Endothelial cell of umbilical vein (primary cell): ENCODE data around the gene ADPGK. TPM values are rescaled to one million over a fixed set of nuclear protein-coding genes. Genes with fewer than 3 reads are reported as not detected.
"Not testable (repeated sequence)": the region's sequence is repeated elsewhere in the genome, so short reads cannot be mapped to it uniquely, and the experiment has no call there.

Experiments used
- BruUV-seq: library from RNA; stranded (reverse); fragments of 400-500 nt; replicated peaks from 2 replicates; lab custom pipeline; 2021; lab: Mats Ljungman, UMichigan
- CTCF ChIA-PET: fragments of 300-600, 350-600 bp; sonication (Branson Sonifier 250); formaldehyde crosslinking; loops from one replicate; lab custom pipeline; 2021; ENCODE audit warnings: antibody characterized with exemption, inconsistent platforms; lab: Charles Lee
- POLR2A ChIA-PET: fragments of 300-600, 350-600 bp; sonication (Branson Sonifier 250); formaldehyde crosslinking; loops from one replicate; lab custom pipeline; 2021; ENCODE audit warnings: antibody characterized with exemption, inconsistent platforms; lab: Charles Lee
- DNase-seq: peaks from one replicate; pipeline ENCODE4 v3.0.0-alpha.2; 2011; ENCODE audit warnings: low read depth, low spot score
- FAIRE-seq: peaks from 2 replicates; lab custom pipeline; 2011; peaks lifted over from hg19 to GRCh38; lab: Jason Lieb, UNC
- H2AFZ ChIP-seq: 2 replicates; pipeline ENCODE4 v1.6.0; 2012; ENCODE audit warnings: low read depth, low read length, control low read depth, inconsistent platforms
- H3K27ac ChIP-seq: 2 replicates; pipeline ENCODE4 v1.5.1; 2011; ENCODE audit warnings: low read depth, mild to moderate bottlenecking, control low read depth, low read length, moderate library complexity; ENCODE audit not compliant: insufficient read depth
- H3K27me3 ChIP-seq, 2 experiments: 2 replicates each; pipeline versions ENCODE4 v1.6.0 to v1.6.1; 2011; ENCODE audit warnings: low read length in 2 of 2, mixed read lengths in 1 of 2; ENCODE audit not compliant: control insufficient read depth in 2 of 2, insufficient read depth in 2 of 2
- H3K36me3 ChIP-seq, 2 experiments: 2 replicates in 1 of 2; 3 replicates in 1 of 2; pipeline ENCODE4 v1.5.1; 2011; ENCODE audit warnings: low read length in 2 of 2, mild to moderate bottlenecking in 1 of 2, moderate library complexity in 1 of 2; ENCODE audit not compliant: control insufficient read depth in 2 of 2, insufficient read depth in 2 of 2; ENCODE audit errors: extremely low read depth in 1 of 2
- H3K4me1 ChIP-seq: 3 replicates; pipeline ENCODE4 v1.5.1; 2011; ENCODE audit warnings: mild to moderate bottlenecking, low read length; ENCODE audit not compliant: control insufficient read depth, insufficient read depth; ENCODE audit errors: extremely low read depth
- H3K4me2 ChIP-seq: 2 replicates; pipeline ENCODE4 v1.6.1; 2011; ENCODE audit warnings: low read length, control low read depth, mixed read lengths; ENCODE audit not compliant: insufficient read depth
- H3K4me3 ChIP-seq, 3 experiments: fragments of 200-600 bp in 1 of 3; sonication (generic), shearing (Covaris generic) in 1 of 3; replicated peaks in 1 of 3; 2 replicates each; pipeline ENCODE4 v1.5.1; 2011 to 2016; ENCODE audit warnings: control low read depth in 3 of 3, low read length in 3 of 3, mild to moderate bottlenecking in 2 of 3, inconsistent platforms in 1 of 3, low read depth in 1 of 3, moderate library complexity in 1 of 3; ENCODE audit not compliant: insufficient read depth in 1 of 3
- H3K79me2 ChIP-seq: 2 replicates; pipeline ENCODE4 v1.6.0; 2012; ENCODE audit warnings: low read length, inconsistent platforms; ENCODE audit not compliant: control insufficient read depth, insufficient read depth
- H3K9ac ChIP-seq: replicated peaks from 2 replicates; pipeline ENCODE3; 2011; ENCODE audit warnings: low read length, control low read depth; ENCODE audit not compliant: insufficient read depth; ENCODE audit errors: extremely low read depth
- H3K9me1 ChIP-seq: replicated peaks from 3 replicates; pipeline ENCODE4 v1.6.0; 2011; ENCODE audit warnings: mild to moderate bottlenecking, low read length; ENCODE audit not compliant: control insufficient read depth, insufficient read depth; ENCODE audit errors: extremely low read depth
- H3K9me3 ChIP-seq: replicated peaks from 2 replicates; pipeline ENCODE4 v1.5.1; 2012; ENCODE audit warnings: low read length, inconsistent platforms; ENCODE audit not compliant: control insufficient read depth, insufficient read depth
- H4K20me1 ChIP-seq: replicated peaks from 2 replicates; pipeline ENCODE3; 2011; ENCODE audit warnings: mild to moderate bottlenecking, low read length; ENCODE audit not compliant: control insufficient read depth, insufficient read depth; ENCODE audit errors: extremely low read depth
- EZH2 ChIP-seq: IDR thresholded peaks from 2 replicates; pipeline ENCODE4 v1.6.1; 2012; ENCODE audit warnings: borderline replicate concordance, low read depth, mild to moderate bottlenecking, moderate library complexity, low read length, inconsistent platforms; ENCODE audit not compliant: severe bottlenecking
- FOS ChIP-seq: IDR thresholded peaks from 2 replicates; pipeline ENCODE4 v1.6.1; 2011; ENCODE audit warnings: mild to moderate bottlenecking, low read length, moderate library complexity, borderline replicate concordance; ENCODE audit not compliant: insufficient read depth
- GATA2 ChIP-seq: IDR thresholded peaks from 2 replicates; pipeline ENCODE4 v1.7.0; 2011; ENCODE audit warnings: low read depth, mild to moderate bottlenecking, moderate library complexity, mixed read lengths, low read length; ENCODE audit not compliant: insufficient read length, insufficient read depth
- JUN ChIP-seq: IDR thresholded peaks from 2 replicates; pipeline ENCODE4 v1.6.1; 2011; ENCODE audit warnings: borderline replicate concordance, low read depth; ENCODE audit not compliant: insufficient read length, insufficient read depth
- MAX ChIP-seq: IDR thresholded peaks from 2 replicates; pipeline ENCODE4 v1.6.1; 2011; ENCODE audit not compliant: insufficient read depth, insufficient read length
- MYC ChIP-seq: IDR thresholded peaks from one replicate; pipeline ENCODE4 v1.6.1; 2011; ENCODE audit warnings: mild to moderate bottlenecking, low read depth, low read length
- POLR2A ChIP-seq: IDR thresholded peaks from 2 replicates; pipeline ENCODE4 v1.6.1; 2012; ENCODE audit warnings: low read depth, mild to moderate bottlenecking, control low read depth, low read length
- POLR2AphosphoS5 ChIP-seq: IDR thresholded peaks from 2 replicates; pipeline ENCODE4 v1.6.1; 2012; ENCODE audit warnings: low read depth, mild to moderate bottlenecking, control low read depth, low read length, moderate library complexity; ENCODE audit not compliant: insufficient read depth
- dilution Hi-C: fragments of 300-500 bp; cut with MboI; formaldehyde crosslinking; loops from one replicate; pipeline ENCODE4 v1.15.0; 2019; ENCODE audit warnings: low sequenced_read_pairs; ENCODE audit not compliant: extremely low pct_ligation_motif_present
- intact Hi-C: fragments of 100-400 bp; cut with micrococcal nuclease; formaldehyde crosslinking; loops from one replicate; pipeline ENCODE4 v1.10.0; 2022
- polyA plus RNA-seq, 4 experiments: library from polyadenylated mRNA; depleted of rRNA in 3 of 4; stranded (reverse) in 3 of 4; unstranded in 1 of 4; fragments of >200 nt; gene quantifications; 2 replicates each; pipeline versions ENCODE4 v1.2.1 to v1.2.3, GENCODE V29; 2011 to 2012; ENCODE audit warnings: missing spikeins in 1 of 4
- total RNA-seq: library from RNA; stranded (reverse); gene quantifications from 2 replicates; pipeline ENCODE4 v1.2.3, GENCODE V29; 2021
- TF ChIP-seq, protein P1 (sequence below), 2 donors: IDR thresholded peaks; 1 replicate in 1 of 2; 2 replicates in 1 of 2; pipeline ENCODE4 v1.5.1; 2011; ENCODE audit warnings: low read length in 2 of 2, mild to moderate bottlenecking in 2 of 2, moderate library complexity in 2 of 2, control low read depth in 1 of 2, inconsistent platforms in 1 of 2, low read depth in 1 of 2; ENCODE audit not compliant: insufficient read depth in 1 of 2; ENCODE audit errors: extremely low read depth in 1 of 2

ADPGK gene
- total and polyA plus RNA-seq, 2 donors (not counting 3 experiments of a cell fraction or from before 2014, with no cell fraction given) = 51.0 to 57.1 TPM

- no TSS peak for BruUV-seq
- Histone ChIP-seq H3K4me2 (no peak overlapping the region), H2AFZ (no peak overlapping the region), H3K27me3 (no peaks in the 10 kb centered on the region), H3K79me2 (no peaks in the 10 kb centered on the region), H3K36me3 (no peaks in the 10 kb centered on the region), H4K20me1 (no peaks in the 10 kb centered on the region), H3K27ac (no peak overlapping the region), H3K4me3 (no peak overlapping the region), H3K4me1 (no peaks in the 10 kb centered on the region), H3K9me1 (no peaks in the 10 kb centered on the region), H3K9ac (no peak overlapping the region), H3K9me3 (no peaks in the 10 kb centered on the region)
- no peak for DNase-seq
- intact Hi-C loops (no loop called here), dilution Hi-C loops (no loop called here)
- POLR2A ChIA-PET = interaction anchor here (0.7 kb wide), 1 partner anchor 117 kb away, joined by 8 read pairs; no protein-coding TSS in a partner anchor
- TF ChIP-seq, protein P1, sequence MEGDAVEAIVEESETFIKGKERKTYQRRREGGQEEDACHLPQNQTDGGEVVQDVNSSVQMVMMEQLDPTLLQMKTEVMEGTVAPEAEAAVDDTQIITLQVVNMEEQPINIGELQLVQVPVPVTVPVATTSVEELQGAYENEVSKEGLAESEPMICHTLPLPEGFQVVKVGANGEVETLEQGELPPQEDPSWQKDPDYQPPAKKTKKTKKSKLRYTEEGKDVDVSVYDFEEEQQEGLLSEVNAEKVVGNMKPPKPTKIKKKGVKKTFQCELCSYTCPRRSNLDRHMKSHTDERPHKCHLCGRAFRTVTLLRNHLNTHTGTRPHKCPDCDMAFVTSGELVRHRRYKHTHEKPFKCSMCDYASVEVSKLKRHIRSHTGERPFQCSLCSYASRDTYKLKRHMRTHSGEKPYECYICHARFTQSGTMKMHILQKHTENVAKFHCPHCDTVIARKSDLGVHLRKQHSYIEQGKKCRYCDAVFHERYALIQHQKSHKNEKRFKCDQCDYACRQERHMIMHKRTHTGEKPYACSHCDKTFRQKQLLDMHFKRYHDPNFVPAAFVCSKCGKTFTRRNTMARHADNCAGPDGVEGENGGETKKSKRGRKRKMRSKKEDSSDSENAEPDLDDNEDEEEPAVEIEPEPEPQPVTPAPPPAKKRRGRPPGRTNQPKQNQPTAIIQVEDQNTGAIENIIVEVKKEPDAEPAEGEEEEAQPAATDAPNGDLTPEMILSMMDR (IDR thresholded peaks at IDR 0.05; ENCODE audit: extremely low read depth in 1 of 2, insufficient read depth in 1 of 2, low read depth in 1 of 2, low read length in 2 of 2) = no peak
- no peak for TF ChIP-seq POLR2AphosphoS5
- TF ChIP-seq JUN = no peak
- no peak for TF ChIP-seq MYC
- TF ChIP-seq MAX = no peak
- TF ChIP-seq GATA2 = no peak
- no peak for TF ChIP-seq FOS
- no peak for TF ChIP-seq EZH2
- no peak for TF ChIP-seq POLR2A
- CTCF ChIA-PET = interaction anchor here (0.6 to 1.4 kb wide), 2 partner anchors 24 to 43 kb away, joined by 3 to 4 read pairs; no protein-coding TSS in a partner anchor
- FAIRE-seq = no peak
Measured at GRCh38 chr15:72728821-72729220, 54.7 kb downstream of the ADPGK start.

DNA sequence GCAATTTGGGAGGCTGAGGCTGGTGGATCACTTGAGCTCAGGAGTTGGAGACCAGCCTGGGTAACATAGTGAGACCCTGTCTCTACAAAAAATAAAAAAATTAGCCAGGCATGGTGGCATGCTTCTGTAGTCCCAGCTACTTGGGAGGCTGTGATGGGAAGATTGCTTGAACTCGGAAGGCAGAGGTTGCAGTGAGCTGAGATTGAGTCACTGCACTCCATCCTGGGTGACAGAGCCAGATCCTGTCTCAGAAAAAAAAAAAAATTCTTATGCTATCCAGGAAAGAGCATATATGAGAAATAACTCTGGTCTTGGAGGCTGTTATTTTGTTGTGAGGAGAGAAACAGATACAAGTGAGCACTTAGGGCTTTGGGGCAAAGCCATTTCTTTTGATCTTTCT, 55.3 kb downstream of the ADPGK start:
- CTCF ChIA-PET = interaction anchor here (1.4 kb wide), 1 partner anchor 25 kb away, joined by 4 read pairs; no protein-coding TSS in a partner anchor
- H3K9me1 ChIP-seq, intact Hi-C loops, H3K9ac ChIP-seq, FAIRE-seq, H3K27me3 ChIP-seq, H3K79me2 ChIP-seq, H4K20me1 ChIP-seq, DNase-seq, H3K9me3 ChIP-seq, H3K36me3 ChIP-seq, POLR2A ChIA-PET, H3K4me3 ChIP-seq, BruUV-seq, H3K27ac ChIP-seq, H3K4me1 ChIP-seq, dilution Hi-C loops, H3K4me2 ChIP-seq, H2AFZ ChIP-seq: not testable (repeated sequence)
